Measurements from ENCODE around the gene PCDHB11. TPM values are rescaled to one million over a fixed set of nuclear protein-coding genes. Genes with fewer than 3 reads are reported as not detected.
"Not testable (repeated sequence)": the region's sequence is repeated elsewhere in the genome, so short reads cannot be mapped to it uniquely, and the experiment has no call there.

PCDHB11 gene
- total RNA-seq, 1 donor = 1.1 TPM

DNA sequence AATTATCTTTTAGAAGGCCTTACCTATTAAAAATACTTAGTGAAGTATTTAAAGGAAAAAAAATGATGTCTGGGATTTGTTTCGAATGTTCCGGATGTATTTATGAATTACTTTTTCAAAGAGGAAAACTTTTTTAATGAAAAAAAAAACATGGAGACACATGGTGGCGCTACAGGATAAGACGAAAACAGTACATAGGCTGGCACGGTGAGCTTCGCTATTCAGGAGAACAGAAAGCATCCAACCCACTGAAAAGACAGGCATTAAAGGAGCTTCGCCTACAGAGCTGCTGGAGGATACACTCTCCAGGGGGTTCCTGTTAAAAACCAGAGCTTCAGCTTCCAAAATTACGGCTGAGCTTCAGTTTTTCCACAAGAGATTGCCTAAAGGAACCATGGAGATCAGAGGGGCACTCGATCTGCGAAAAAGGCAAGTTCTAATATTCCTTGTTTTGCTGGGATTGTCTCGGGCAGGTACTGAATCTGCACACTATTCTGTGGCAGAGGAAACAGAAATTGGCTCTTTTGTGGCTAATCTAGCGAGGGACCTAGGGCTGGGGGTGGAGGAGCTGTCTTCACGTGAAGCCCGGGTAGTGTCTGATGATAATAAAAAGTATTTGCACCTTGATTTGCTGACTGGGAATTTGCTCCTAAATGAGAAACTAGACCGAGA lies 23.8 kb downstream of the PCDHB11 start, which contains the start of gene PCDHB14:
PCDHB14 (plus strand) TSS at position 232 of the 672 bp plus-strand sequence; CDS start at position 395, 163 bp downstream.
- no peaks in the 10 kb centered on the region for H3K79me2 ChIP-seq (ENCODE audit: insufficient read depth, low read length)
- H3K27ac ChIP-seq (ENCODE audit: low read depth, low read length) = no peak within 1 kb of the TSS
- peak within 1 kb of the TSS; percentile 65 for H3K4me2 ChIP-seq (ENCODE audit: insufficient read depth, low read length)
- H3K9me3 ChIP-seq (ENCODE audit: low read depth, low read length) = no peaks in the 10 kb centered on the region
- no peaks in the 10 kb centered on the region for H3K4me1 ChIP-seq (ENCODE audit: insufficient read depth, low read length)
- H3K36me3 ChIP-seq (ENCODE audit: insufficient read depth, low read length) = no peaks in the 10 kb centered on the region
- peak within 1 kb of the TSS; percentile 42 for H2AFZ ChIP-seq (ENCODE audit: low read length)
- H4K20me1 ChIP-seq (ENCODE audit: insufficient read depth, low read length) = no peaks in the 10 kb centered on the region
- H3K4me3 ChIP-seq (ENCODE audit: insufficient read depth, low read length) = peak within 1 kb of the TSS; percentile 62
- H3K27me3 ChIP-seq (ENCODE audit: insufficient read depth, low read length) = no peaks in the 10 kb centered on the region
- DNase-seq (ENCODE audit: insufficient read length, low spot score, missing footprints) = no peak
- TF ChIP-seq, protein P1, sequence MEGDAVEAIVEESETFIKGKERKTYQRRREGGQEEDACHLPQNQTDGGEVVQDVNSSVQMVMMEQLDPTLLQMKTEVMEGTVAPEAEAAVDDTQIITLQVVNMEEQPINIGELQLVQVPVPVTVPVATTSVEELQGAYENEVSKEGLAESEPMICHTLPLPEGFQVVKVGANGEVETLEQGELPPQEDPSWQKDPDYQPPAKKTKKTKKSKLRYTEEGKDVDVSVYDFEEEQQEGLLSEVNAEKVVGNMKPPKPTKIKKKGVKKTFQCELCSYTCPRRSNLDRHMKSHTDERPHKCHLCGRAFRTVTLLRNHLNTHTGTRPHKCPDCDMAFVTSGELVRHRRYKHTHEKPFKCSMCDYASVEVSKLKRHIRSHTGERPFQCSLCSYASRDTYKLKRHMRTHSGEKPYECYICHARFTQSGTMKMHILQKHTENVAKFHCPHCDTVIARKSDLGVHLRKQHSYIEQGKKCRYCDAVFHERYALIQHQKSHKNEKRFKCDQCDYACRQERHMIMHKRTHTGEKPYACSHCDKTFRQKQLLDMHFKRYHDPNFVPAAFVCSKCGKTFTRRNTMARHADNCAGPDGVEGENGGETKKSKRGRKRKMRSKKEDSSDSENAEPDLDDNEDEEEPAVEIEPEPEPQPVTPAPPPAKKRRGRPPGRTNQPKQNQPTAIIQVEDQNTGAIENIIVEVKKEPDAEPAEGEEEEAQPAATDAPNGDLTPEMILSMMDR (IDR thresholded peaks at IDR 0.05; ENCODE audit: extremely low read depth, low read depth, low read length) = peak; percentile 42

DNA sequence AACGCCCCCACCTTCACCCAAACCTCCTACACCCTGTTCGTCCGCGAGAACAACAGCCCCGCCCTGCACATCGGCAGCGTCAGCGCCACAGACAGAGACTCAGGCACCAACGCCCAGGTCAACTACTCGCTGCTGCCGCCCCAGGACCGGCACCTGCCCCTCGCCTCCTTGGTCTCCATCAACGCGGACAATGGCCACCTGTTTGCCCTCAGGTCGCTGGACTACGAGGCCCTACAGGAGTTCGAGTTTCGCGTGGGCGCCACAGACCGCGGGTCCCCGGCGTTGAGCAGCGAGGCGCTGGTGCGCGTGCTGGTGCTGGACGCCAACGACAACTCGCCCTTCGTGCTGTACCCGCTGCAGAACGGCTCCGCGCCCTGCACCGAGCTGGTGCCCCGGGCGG lies 25.4 kb downstream of the PCDHB11 start:
- H3K36me3 ChIP-seq (ENCODE audit: insufficient read depth, low read length); H3K79me2 ChIP-seq (ENCODE audit: insufficient read depth, low read length); H3K9me3 ChIP-seq (ENCODE audit: low read depth, low read length); DNase-seq (ENCODE audit: insufficient read length, low spot score, missing footprints); H2AFZ ChIP-seq (ENCODE audit: low read length); H3K4me2 ChIP-seq (ENCODE audit: insufficient read depth, low read length); H3K4me1 ChIP-seq (ENCODE audit: insufficient read depth, low read length); H3K4me3 ChIP-seq (ENCODE audit: insufficient read depth, low read length); H3K27ac ChIP-seq (ENCODE audit: low read depth, low read length); H3K27me3 ChIP-seq (ENCODE audit: insufficient read depth, low read length); H4K20me1 ChIP-seq (ENCODE audit: insufficient read depth, low read length): not testable (repeated sequence)

DNA sequence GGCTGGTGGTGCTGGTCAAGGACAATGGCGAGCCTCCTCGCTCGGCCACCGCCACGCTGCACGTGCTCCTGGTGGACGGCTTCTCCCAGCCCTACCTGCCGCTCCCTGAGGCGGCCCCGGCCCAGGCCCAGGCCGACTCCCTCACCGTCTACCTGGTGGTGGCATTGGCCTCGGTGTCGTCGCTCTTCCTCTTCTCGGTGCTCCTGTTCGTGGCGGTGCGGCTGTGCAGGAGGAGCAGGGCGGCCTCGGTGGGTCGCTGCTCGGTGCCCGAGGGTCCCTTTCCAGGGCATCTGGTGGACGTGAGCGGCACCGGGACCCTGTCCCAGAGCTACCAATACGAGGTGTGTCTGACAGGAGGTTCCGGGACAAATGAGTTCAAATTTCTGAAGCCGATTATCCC lies 26.0 kb downstream of the PCDHB11 start:
- H3K4me2 ChIP-seq (ENCODE audit: insufficient read depth, low read length); H2AFZ ChIP-seq (ENCODE audit: low read length); H3K27me3 ChIP-seq (ENCODE audit: insufficient read depth, low read length); H3K79me2 ChIP-seq (ENCODE audit: insufficient read depth, low read length); DNase-seq (ENCODE audit: insufficient read length, low spot score, missing footprints); H4K20me1 ChIP-seq (ENCODE audit: insufficient read depth, low read length); H3K27ac ChIP-seq (ENCODE audit: low read depth, low read length); H3K4me3 ChIP-seq (ENCODE audit: insufficient read depth, low read length); H3K9me3 ChIP-seq (ENCODE audit: low read depth, low read length); H3K36me3 ChIP-seq (ENCODE audit: insufficient read depth, low read length); H3K4me1 ChIP-seq (ENCODE audit: insufficient read depth, low read length): not testable (repeated sequence)

DNA sequence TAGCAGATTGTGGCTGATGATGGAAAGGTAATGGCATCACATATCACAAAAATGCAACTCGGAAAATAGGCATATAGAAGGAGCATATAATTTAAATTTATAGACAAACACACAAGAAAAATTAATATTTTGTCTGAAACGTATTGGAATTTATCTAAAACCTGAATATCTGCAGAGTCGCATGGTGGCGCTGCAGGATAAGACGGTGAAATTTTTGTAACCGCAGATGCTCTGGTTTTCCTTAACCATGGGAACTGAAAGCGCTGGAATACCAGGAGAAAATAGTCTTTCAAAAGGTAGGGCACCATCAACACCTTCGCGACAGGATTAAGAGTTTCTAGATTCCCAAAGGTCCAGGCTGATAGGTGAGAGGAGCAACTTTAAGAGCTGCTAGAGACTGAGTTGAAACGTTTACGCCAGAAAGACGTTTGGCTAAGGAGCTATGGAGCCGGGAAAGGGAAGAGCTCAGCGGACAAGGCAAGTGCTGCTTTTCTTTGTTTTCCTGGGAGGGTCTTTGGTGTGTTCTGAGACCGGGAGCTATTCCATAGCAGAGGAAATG lies 34.8 kb downstream of the PCDHB11 start:
- no peaks in the 10 kb centered on the region for H3K36me3 ChIP-seq (ENCODE audit: insufficient read depth, low read length)
- H2AFZ ChIP-seq (ENCODE audit: low read length) = no peak overlapping the region
- no peaks in the 10 kb centered on the region for H3K79me2 ChIP-seq (ENCODE audit: insufficient read depth, low read length)
- H3K27me3 ChIP-seq (ENCODE audit: insufficient read depth, low read length) = no peaks in the 10 kb centered on the region
- peak overlapping the region; percentile 48 for H3K4me3 ChIP-seq (ENCODE audit: insufficient read depth, low read length)
- TF ChIP-seq, protein P1 (IDR thresholded peaks at IDR 0.05; ENCODE audit: extremely low read depth, low read depth, low read length) = peak; percentile 35
- no peak for DNase-seq (ENCODE audit: insufficient read length, low spot score, missing footprints)
- no peaks in the 10 kb centered on the region for H4K20me1 ChIP-seq (ENCODE audit: insufficient read depth, low read length)
- H3K9me3 ChIP-seq (ENCODE audit: low read depth, low read length) = peaks cover 4% of the 10 kb centered on the region
- no peaks in the 10 kb centered on the region for H3K4me1 ChIP-seq (ENCODE audit: insufficient read depth, low read length)
- peak overlapping the region; percentile 16 for H3K4me2 ChIP-seq (ENCODE audit: insufficient read depth, low read length)
- no peak overlapping the region for H3K27ac ChIP-seq (ENCODE audit: low read depth, low read length)

DNA sequence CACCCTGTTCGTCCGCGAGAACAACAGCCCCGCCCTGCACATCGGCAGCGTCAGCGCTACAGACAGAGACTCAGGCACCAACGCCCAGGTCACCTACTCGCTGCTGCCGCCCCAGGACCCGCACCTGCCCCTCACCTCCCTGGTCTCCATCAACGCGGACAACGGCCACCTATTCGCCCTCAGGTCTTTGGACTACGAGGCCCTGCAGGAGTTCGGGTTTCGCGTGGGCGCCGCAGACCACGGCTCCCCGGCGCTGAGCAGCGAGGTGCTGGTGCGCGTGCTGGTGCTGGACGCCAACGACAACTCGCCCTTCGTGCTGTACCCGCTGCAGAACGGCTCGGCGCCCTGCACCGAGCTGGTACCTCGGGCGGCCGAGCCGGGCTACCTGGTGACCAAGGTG lies 36.5 kb downstream of the PCDHB11 start:
- not testable (repeated sequence) for H3K79me2 ChIP-seq (ENCODE audit: insufficient read depth, low read length); DNase-seq (ENCODE audit: insufficient read length, low spot score, missing footprints); H3K27ac ChIP-seq (ENCODE audit: low read depth, low read length); H3K27me3 ChIP-seq (ENCODE audit: insufficient read depth, low read length); H3K4me1 ChIP-seq (ENCODE audit: insufficient read depth, low read length); H2AFZ ChIP-seq (ENCODE audit: low read length); H4K20me1 ChIP-seq (ENCODE audit: insufficient read depth, low read length); H3K4me2 ChIP-seq (ENCODE audit: insufficient read depth, low read length); H3K4me3 ChIP-seq (ENCODE audit: insufficient read depth, low read length); H3K9me3 ChIP-seq (ENCODE audit: low read depth, low read length); H3K36me3 ChIP-seq (ENCODE audit: insufficient read depth, low read length)
